Measurements from ENCODE around the gene EPS8L2. TPM values are rescaled to one million over a fixed set of nuclear protein-coding genes. Genes with fewer than 3 reads are reported as not detected.
A peak's percentile ranks its signal among the peaks of the same experiment; 100 is the strongest.

The EPS8L2 gene
- total and polyA plus RNA-seq, 2 of the 13 experiments (the other 11 are each of a cell fraction or from before 2014, with no cell fraction given): 89.3 to 416 TPM

- no peak for TF ChIP-seq IRF1 (CRISPR knock-in tag; IDR thresholded peaks at IDR 0.05; ENCODE audit: low read depth)
- peak; percentile 90 for TF ChIP-seq ZNF354B (CRISPR knock-in tag; IDR thresholded peaks at IDR 0.05)
- TF ChIP-seq KDM5B (CRISPR knock-in tag; IDR thresholded peaks at IDR 0.05; ENCODE audit: borderline replicate concordance): peak; percentile 56; the same call in 1 of the 2 replicates
- TF ChIP-seq IKZF1 (IDR thresholded peaks at IDR 0.05): no peak
- TF ChIP-seq E2F2 (CRISPR knock-in tag; IDR thresholded peaks at IDR 0.05; ENCODE audit: borderline replicate concordance): peak; percentile 41; the same call in 1 of the 2 replicates
- TF ChIP-seq JUN (CRISPR knock-in tag; IDR thresholded peaks at IDR 0.05): peak; percentile 56; the same call in 1 of the 2 replicates
- no peak for TF ChIP-seq KDM5A (IDR thresholded peaks at IDR 0.05; ENCODE audit: borderline replicate concordance, low read length)
- no peak for TF ChIP-seq KDM1A (CRISPR knock-in tag; IDR thresholded peaks at IDR 0.05)
- peak; percentile 89 for TF ChIP-seq MTERF4 (CRISPR knock-in tag; IDR thresholded peaks at IDR 0.05)
- no peak for TF ChIP-seq NFE2L1 (CRISPR knock-in tag; IDR thresholded peaks at IDR 0.05; ENCODE audit: borderline replicate concordance)
- no peak for TF ChIP-seq TEAD2 (CRISPR knock-in tag; IDR thresholded peaks at IDR 0.05)
- TF ChIP-seq FOXA3 (CRISPR knock-in tag; IDR thresholded peaks at IDR 0.05): peak; percentile 92
- no peak for TF ChIP-seq ZFAT (CRISPR knock-in tag; conservative IDR thresholded peaks at IDR 0.05)
- peak; percentile 97 for TF ChIP-seq ZNF18 (CRISPR knock-in tag; IDR thresholded peaks at IDR 0.05; ENCODE audit: insufficient replicate concordance)
- TF ChIP-seq HNRNPK (IDR thresholded peaks at IDR 0.05; ENCODE audit: low read depth, low read length, poor library complexity, severe bottlenecking): no peak
- peak; percentile 86; the same call in 1 of the 2 replicates for TF ChIP-seq ZNF138 (CRISPR knock-in tag; IDR thresholded peaks at IDR 0.05; ENCODE audit: low read depth)
- TF ChIP-seq AKAP8 (CRISPR knock-in tag; IDR thresholded peaks at IDR 0.05): peak; percentile 98
- TF ChIP-seq HES4 (CRISPR knock-in tag; IDR thresholded peaks at IDR 0.05; ENCODE audit: borderline replicate concordance): peak; percentile 76; the same call in 1 of the 2 replicates
- peak; percentile 54; the same call in 1 of the 2 replicates for TF ChIP-seq TMF1 (CRISPR knock-in tag; IDR thresholded peaks at IDR 0.05; ENCODE audit: low read depth)
- TF ChIP-seq ZSCAN20 (CRISPR knock-in tag; IDR thresholded peaks at IDR 0.05; ENCODE audit: borderline replicate concordance): peak; percentile 71; the same call in 1 of the 2 replicates
- TF ChIP-seq KDM6A (CRISPR knock-in tag; IDR thresholded peaks at IDR 0.05; ENCODE audit: low read depth): peak; percentile 64; the same call in 1 of the 2 replicates
- peak; percentile 65 for TF ChIP-seq ZNF883 (CRISPR knock-in tag; IDR thresholded peaks at IDR 0.05; ENCODE audit: not compliant biosample characterization)
- no peak for TF ChIP-seq ZNF33A (CRISPR knock-in tag; IDR thresholded peaks at IDR 0.05; ENCODE audit: borderline replicate concordance)
- TF ChIP-seq MBNL3 (CRISPR knock-in tag; conservative IDR thresholded peaks at IDR 0.05): no peak
- TF ChIP-seq SUZ12 (IDR thresholded peaks at IDR 0.05; ENCODE audit: low read depth, low read length): no peak
- TF ChIP-seq ZNF468 (CRISPR knock-in tag; IDR thresholded peaks at IDR 0.05): no peak
Observed at GRCh38 chr11:704781-705645, 1.0 kb upstream of the EPS8L2 start (continued).

Measured in HepG2 (cell line).